RWPE1 (cell line): Measurements from ENCODE around the gene ZNF175.

Source experiments
- CTCF ChIA-PET: fragments of 350-600 bp; sonication (Branson Sonifier 250); formaldehyde crosslinking; extraction: SDS; loops from one replicate; lab custom pipeline; 2021; lab: Yijun Ruan, JAX
- POLR2A ChIA-PET: fragments of 400-600 bp; formaldehyde crosslinking; extraction: SDS; loops from one replicate; lab custom pipeline; 2020; ENCODE audit warnings: antibody characterized with exemption; ENCODE audit not compliant: low non-redundant PET; lab: Yijun Ruan, JAX
- DNase-seq: peaks from one replicate; pipeline ENCODE4 v3.0.0; 2012; ENCODE audit warnings: low spot score
- H3K27ac ChIP-seq: fragments of 450-650 bp; 2 replicates; pipeline ENCODE4 v1.5.1; 2017
- CTCF ChIP-seq: fragments of 450-650 bp; conservative IDR thresholded peaks from 2 replicates; pipeline ENCODE4 v1.5.1; 2017; ENCODE audit warnings: low read depth, mild to moderate bottlenecking

Gene ZNF175

GRCh38 chr19:51548213-51548651 is 22.9 kb upstream of the ZNF175 start:
- no peak overlapping the region for H3K27ac ChIP-seq
- TF ChIP-seq CTCF, result no peak
- CTCF ChIA-PET, result no interaction called here
- no peak for DNase-seq
- POLR2A ChIA-PET, result no interaction called here

GRCh38 chr19:51548891-51549305 is 22.2 kb upstream of the ZNF175 start:
- ChIA-PET CTCF (no interaction called here), POLR2A (no interaction called here)
- H3K27ac ChIP-seq, result no peak overlapping the region
- DNase-seq, result no peak
- TF ChIP-seq CTCF, result no peak

- no peak overlapping the region for H3K27ac ChIP-seq
- CTCF ChIA-PET, result interaction anchor here (0.5 kb wide), 1 partner anchor 317 kb away, joined by 3 read pairs; no protein-coding TSS in a partner anchor
- DNase-seq, result no peak
- TF ChIP-seq CTCF, result no peak
- POLR2A ChIA-PET, result interaction anchor here (0.6 kb wide), 1 partner anchor 16 kb away, joined by 7 read pairs; no protein-coding TSS in a partner anchor
Measured at GRCh38 chr19:51549533-51550324, 21.4 kb upstream of the ZNF175 start.

GRCh38 chr19:51550848-51551672 is 20.0 kb upstream of the ZNF175 start:
- ChIA-PET POLR2A (no interaction called here), CTCF (no interaction called here)

GRCh38 chr19:51551673-51552432 is 19.2 kb upstream of the ZNF175 start:
- no peak overlapping the region for H3K27ac ChIP-seq
- DNase-seq, result no peak
- no peak for TF ChIP-seq CTCF
- POLR2A ChIA-PET, result no interaction called here
- CTCF ChIA-PET, result no interaction called here

More at GRCh38 chr19:51550848-51551672, 20.0 kb upstream of the ZNF175 start:
- no peak overlapping the region for H3K27ac ChIP-seq
- no peak for DNase-seq
- no peak for TF ChIP-seq CTCF

GRCh38 chr19:51552608-51552995 is 18.5 kb upstream of the ZNF175 start:
- no peak overlapping the region for H3K27ac ChIP-seq
- no peak for TF ChIP-seq CTCF
- DNase-seq, result no peak
- ChIA-PET POLR2A (no interaction called here), CTCF (no interaction called here)
